Ectodermal cell (in vitro differentiated cells): ENCODE data around the gene TSC22D4.

Source experiments
- H3K27ac ChIP-seq: 2 replicates; pipeline ENCODE4 v1.7.0; 2013; ENCODE audit warnings: mild to moderate bottlenecking, low read depth, low read length; ENCODE audit not compliant: insufficient read depth, poor library complexity, severe bottlenecking
- H3K27me3 ChIP-seq: 2 replicates; pipeline ENCODE4 v1.7.0; 2013; ENCODE audit warnings: mild to moderate bottlenecking, low read length; ENCODE audit not compliant: insufficient read depth, control insufficient read depth, poor library complexity, severe bottlenecking
- H3K36me3 ChIP-seq: one replicate; pipeline ENCODE4 v1.7.0; 2013; ENCODE audit warnings: low read length; ENCODE audit not compliant: control insufficient read depth, insufficient read depth
- H3K4me1 ChIP-seq: one replicate; pipeline ENCODE4 v1.7.0; 2013; ENCODE audit warnings: low read length; ENCODE audit not compliant: control insufficient read depth, insufficient read depth
- H3K4me3 ChIP-seq: 2 replicates; pipeline ENCODE4 v1.7.0; 2013; ENCODE audit warnings: low read depth, low read length, control low read depth; ENCODE audit not compliant: insufficient read depth
- H3K9me3 ChIP-seq: 2 replicates; pipeline ENCODE4 v1.7.0; 2013; ENCODE audit warnings: mild to moderate bottlenecking, low read length, moderate library complexity; ENCODE audit not compliant: control insufficient read depth
- WGBS, 2 experiments: methylation state at CpG; one replicate each; pipeline ENCODE4 v1.1.7; 2013; ENCODE audit warnings: missing lambda C conversion rate in 2 of 2; 5-methylcytosine and 5-hydroxymethylcytosine counted together

Gene TSC22D4

DNA sequence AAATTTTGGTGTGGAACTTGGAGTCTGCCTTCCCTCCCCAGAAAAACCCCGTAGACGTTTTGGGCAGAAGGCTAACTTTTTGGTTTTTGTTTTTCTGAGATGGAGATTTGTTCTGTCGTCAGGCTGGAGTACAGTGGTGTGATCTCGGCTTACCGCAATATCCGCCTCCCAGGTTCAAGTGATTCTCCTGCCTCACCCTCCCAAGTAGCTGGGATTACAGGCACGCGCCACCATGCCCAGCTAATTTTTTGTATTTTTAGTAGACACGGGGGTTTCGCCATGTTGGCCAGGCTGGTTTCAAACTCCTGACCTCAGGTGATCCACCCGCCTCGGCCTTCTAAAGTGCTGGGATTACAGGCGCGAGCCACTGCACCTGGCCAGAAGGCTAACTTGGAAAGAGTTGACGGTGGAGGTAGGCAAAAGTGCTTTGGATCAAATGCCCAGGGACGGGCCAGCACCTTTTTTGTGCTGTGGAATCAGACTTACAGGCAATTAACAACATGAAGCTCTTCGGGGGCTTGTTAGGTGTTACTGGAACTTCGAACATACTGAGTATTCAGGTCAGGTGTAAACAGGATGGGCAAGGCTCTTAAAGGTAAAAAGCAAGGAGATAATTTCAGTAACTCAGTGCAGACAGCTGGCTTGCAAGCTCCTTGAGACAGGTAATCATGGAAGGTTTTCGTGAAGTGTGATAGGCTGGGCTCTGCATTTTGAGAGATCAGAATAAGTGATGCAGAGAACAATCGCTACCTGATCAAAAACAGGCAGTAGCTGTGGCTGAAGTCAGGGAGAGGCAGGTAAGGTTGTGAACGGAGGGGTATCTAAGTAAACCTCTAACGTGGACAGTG is 44.5 kb downstream of the TSC22D4 start:
- no peaks in the 10 kb centered on the region for H3K9me3 ChIP-seq
- peaks cover 21% of the 10 kb centered on the region for H3K36me3 ChIP-seq
- WGBS, 2 experiments = 87 to 90% methylated on average over 22 of the region's 22 CpGs
- peak overlapping the region; percentile 79 for H3K4me3 ChIP-seq
- H3K27me3 ChIP-seq = no peaks in the 10 kb centered on the region
- H3K4me1 ChIP-seq = peaks cover 21% of the 10 kb centered on the region
- H3K27ac ChIP-seq = no peak overlapping the region

- Histone ChIP-seq H3K27ac (no peak overlapping the region), H3K4me3 (no peak overlapping the region), H3K27me3 (no peaks in the 10 kb centered on the region), H3K36me3 (peaks cover 21% of the 10 kb centered on the region), H3K4me1 (peaks cover 21% of the 10 kb centered on the region), H3K9me3 (no peaks in the 10 kb centered on the region)
- WGBS, 2 experiments = 91 to 93% methylated on average over 10 of the region's 10 CpGs
Observed at GRCh38 chr7:100433592-100434296, 45.3 kb downstream of the TSC22D4 start.

DNA sequence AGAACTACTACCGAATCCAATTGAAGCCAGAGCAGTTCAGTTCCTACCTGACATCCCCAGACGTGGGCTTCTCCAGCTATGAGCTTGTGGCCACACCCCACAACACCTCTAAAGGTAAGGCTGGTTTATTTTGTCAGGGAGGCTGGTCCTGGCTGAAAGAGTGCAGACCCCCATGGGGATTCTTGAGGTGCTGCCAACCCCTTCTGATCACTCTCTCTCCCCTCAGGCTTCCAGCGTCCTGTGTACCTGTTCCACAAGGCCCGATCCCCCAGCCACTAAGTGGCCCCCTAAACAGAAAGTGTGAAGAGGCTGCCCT is 45.8 kb downstream of the TSC22D4 start:
- Histone ChIP-seq H3K4me3 (no peak overlapping the region), H3K27ac (no peak overlapping the region), H3K36me3 (peaks cover 21% of the 10 kb centered on the region), H3K4me1 (peaks cover 21% of the 10 kb centered on the region), H3K9me3 (no peaks in the 10 kb centered on the region), H3K27me3 (no peaks in the 10 kb centered on the region)
- 90 to 92% methylated on average over 4 of the region's 4 CpGs for WGBS, 2 experiments

DNA sequence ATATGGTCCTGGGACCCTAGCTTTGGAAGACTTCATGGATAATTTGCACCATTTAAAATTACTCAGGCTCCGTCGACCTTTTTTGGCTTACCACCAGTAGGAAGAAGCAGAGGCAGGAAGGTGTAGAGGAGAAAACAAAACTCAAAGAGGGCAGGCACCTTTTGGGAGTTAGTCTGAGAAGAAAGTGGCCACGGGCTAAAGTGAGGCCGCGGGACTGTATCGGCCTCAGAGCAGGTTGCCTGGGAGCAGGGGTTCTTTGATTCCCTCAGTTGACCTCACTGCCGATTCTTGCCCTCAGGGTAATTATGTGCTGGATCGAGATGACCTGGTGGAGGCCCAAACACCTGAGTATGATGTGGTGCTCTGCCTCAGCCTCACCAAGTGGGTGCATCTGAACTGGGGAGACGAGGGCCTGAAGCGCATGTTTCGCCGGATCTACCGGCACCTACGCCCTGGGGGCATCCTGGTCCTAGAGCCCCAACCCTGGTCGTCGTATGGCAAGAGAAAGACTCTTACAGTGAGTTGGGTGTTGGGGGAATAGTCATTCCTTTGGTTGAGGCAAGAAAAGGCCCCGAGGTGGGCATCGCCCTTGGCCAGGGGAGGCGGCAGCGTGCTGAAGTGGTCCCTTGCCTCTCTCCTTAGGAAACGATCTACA is 46.3 kb downstream of the TSC22D4 start:
- Histone ChIP-seq H3K4me1 (peaks cover 21% of the 10 kb centered on the region), H3K4me3 (peak overlapping the region; percentile 18), H3K27ac (peak overlapping the region; percentile 36), H3K27me3 (peaks cover 2% of the 10 kb centered on the region), H3K9me3 (peaks cover 2% of the 10 kb centered on the region), H3K36me3 (peaks cover 21% of the 10 kb centered on the region)
- WGBS, 2 experiments = 96% methylated on average over 21 of the region's 21 CpGs

DNA sequence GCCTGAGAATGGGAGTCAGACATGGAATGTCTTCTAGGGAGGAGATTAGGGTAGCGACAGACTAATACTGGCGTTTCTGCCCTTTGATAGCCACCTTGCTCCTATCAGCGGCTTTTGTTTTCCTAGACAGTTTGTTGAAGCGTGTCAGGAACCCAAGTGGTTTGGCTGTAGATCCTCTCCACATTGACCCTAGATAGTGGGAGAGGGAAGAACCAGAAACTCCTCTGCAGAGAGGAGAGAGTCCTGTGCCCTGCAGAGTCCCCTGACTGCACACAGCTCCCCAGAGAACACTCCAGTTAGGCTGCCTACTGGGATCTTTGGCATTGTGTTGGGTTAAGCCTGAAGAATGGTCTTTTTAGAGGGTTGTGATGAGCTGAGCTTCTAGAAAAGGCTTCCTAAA is 47.0 kb downstream of the TSC22D4 start:
- Histone ChIP-seq H3K27ac (no peak overlapping the region), H3K9me3 (peaks cover 5% of the 10 kb centered on the region), H3K4me1 (peaks cover 21% of the 10 kb centered on the region), H3K4me3 (peak overlapping the region; percentile 18), H3K27me3 (peaks cover 6% of the 10 kb centered on the region), H3K36me3 (peaks cover 21% of the 10 kb centered on the region)
- 89 to 90% methylated on average over 4 of the region's 4 CpGs for WGBS, 2 experiments

GRCh38 chr7:100431286-100431735 is 47.7 kb downstream of the TSC22D4 start:
- H3K36me3 ChIP-seq = peaks cover 21% of the 10 kb centered on the region
- 94 to 95% methylated on average over 23 of the region's 23 CpGs for WGBS, 2 experiments
- no peak overlapping the region for H3K27ac ChIP-seq
- peak overlapping the region; percentile 91 for H3K4me3 ChIP-seq
- H3K4me1 ChIP-seq = peaks cover 21% of the 10 kb centered on the region
- peaks cover 5% of the 10 kb centered on the region for H3K9me3 ChIP-seq
- H3K27me3 ChIP-seq = peaks cover 6% of the 10 kb centered on the region

- peaks cover 5% of the 10 kb centered on the region for H3K9me3 ChIP-seq
- peak overlapping the region; percentile 98 for H3K27ac ChIP-seq
- H3K36me3 ChIP-seq = peaks cover 21% of the 10 kb centered on the region
- H3K4me1 ChIP-seq = peaks cover 21% of the 10 kb centered on the region
- H3K4me3 ChIP-seq = peak overlapping the region; percentile 91
- WGBS, 2 experiments = 53 to 60% methylated on average over 31 of the region's 31 CpGs
- H3K27me3 ChIP-seq = peaks cover 6% of the 10 kb centered on the region
Observed at GRCh38 chr7:100430493-100431285, 48.3 kb downstream of the TSC22D4 start.

GRCh38 chr7:100429637-100430492 is 49.1 kb downstream of the TSC22D4 start, which contains the start of gene MEPCE:
MEPCE (plus strand) TSS chr7:100429831; CDS start chr7:100430019, 188 bp downstream.
- H3K36me3 ChIP-seq = peaks cover 21% of the 10 kb centered on the region
- H3K27ac ChIP-seq = peak within 1 kb of the TSS; percentile 98
- H3K4me3 ChIP-seq = peak within 1 kb of the TSS; percentile 91
- H3K27me3 ChIP-seq = peaks cover 10% of the 10 kb centered on the region
- H3K9me3 ChIP-seq = peaks cover 5% of the 10 kb centered on the region
- WGBS, 2 experiments = 1% methylated on average over 93 to 95 of the region's 95 CpGs
- H3K4me1 ChIP-seq = peaks cover 21% of the 10 kb centered on the region
